ENCODE measurements around the gene AP1M1.

AP1M1 gene

DNA sequence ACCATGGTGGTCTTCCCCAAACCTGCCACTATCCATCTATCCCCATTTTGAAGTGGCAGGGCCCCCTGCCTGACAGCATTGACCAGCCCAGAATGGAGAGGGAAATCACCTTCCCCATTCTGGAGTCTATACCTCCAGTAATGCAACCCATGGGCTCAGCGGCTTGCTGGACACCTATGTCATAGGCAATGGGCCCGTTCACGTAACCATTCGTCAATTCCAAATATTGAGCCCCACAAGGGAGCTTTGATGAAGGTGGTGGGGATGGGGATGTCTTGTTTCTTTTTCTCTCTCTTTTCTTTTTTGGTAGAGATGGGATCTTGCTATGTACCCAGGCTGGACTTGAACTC, 63.1 kb downstream of the AP1M1 start:
- TF ChIP-seq, protein P1, sequence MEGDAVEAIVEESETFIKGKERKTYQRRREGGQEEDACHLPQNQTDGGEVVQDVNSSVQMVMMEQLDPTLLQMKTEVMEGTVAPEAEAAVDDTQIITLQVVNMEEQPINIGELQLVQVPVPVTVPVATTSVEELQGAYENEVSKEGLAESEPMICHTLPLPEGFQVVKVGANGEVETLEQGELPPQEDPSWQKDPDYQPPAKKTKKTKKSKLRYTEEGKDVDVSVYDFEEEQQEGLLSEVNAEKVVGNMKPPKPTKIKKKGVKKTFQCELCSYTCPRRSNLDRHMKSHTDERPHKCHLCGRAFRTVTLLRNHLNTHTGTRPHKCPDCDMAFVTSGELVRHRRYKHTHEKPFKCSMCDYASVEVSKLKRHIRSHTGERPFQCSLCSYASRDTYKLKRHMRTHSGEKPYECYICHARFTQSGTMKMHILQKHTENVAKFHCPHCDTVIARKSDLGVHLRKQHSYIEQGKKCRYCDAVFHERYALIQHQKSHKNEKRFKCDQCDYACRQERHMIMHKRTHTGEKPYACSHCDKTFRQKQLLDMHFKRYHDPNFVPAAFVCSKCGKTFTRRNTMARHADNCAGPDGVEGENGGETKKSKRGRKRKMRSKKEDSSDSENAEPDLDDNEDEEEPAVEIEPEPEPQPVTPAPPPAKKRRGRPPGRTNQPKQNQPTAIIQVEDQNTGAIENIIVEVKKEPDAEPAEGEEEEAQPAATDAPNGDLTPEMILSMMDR (IDR thresholded peaks at IDR 0.05; ENCODE audit: insufficient read depth, low read depth, low read length, missing control alignments): no peak
- DNase-seq (ENCODE audit: low read depth): no peak
- no peak overlapping the region for H3K4me3 ChIP-seq (ENCODE audit: low read depth, low read length)

DNA sequence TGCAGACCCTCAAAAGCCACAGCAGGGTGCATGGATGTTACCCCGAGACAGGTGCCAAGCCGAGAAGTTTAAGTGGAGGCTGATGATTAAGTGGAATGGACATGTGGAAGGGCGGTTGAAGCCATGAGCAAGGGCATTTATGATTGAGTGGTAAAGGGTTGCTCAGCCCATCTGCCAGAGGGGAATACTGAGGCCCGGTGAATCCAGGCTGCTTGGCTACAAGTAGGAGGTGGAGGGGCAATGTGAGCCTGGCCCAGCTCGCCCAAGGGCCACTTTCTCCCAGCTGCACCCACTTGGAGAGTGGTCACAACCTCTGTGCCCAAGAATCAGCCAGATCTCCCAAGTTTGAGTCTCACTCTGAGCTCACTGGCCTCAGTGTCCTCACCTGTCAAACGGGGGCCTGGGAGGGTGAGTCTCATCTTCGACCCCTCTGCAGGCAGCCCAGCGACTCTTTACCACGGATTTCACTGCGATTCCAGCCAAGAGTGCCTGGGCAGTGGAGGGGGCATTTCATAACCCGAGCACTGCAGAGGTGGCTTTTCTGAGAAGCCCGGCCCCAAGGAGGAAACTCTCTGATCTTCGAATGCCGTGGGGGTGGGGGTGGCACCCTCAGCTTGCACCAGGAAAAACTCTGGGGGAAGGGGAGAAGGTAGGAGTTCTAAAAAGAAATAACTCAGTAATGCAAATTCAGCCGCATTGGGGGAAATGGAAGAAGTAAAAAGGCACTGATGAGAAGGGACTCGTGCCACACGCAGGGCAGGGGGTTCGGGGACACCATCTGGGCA, 64.1 kb downstream of the AP1M1 start:
- TF ChIP-seq, protein P1 (IDR thresholded peaks at IDR 0.05; ENCODE audit: insufficient read depth, low read depth, low read length, missing control alignments): no peak
- DNase-seq (ENCODE audit: low read depth): no peak
- H3K4me3 ChIP-seq (ENCODE audit: low read depth, low read length): no peak overlapping the region

DNA sequence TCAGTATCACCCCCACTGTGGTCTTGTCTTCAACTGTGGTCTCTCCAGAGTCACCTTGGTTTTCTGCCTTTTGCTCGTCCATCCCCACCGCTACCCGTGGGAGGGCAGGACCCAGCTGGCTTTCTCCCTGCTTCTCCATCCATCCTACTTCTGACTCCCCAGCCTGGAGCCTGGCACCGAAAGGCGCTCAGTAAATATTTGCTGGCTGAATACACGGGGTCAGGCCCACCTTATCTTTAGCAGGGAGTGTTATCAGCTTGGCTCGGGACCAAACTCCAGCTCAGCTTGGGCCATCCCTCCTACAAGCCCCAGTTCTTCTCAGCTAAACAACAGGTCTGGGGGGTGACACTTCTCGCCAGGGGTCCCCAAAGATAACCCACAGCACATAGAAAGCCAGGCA, 64.9 kb downstream of the AP1M1 start:
- no peak overlapping the region for H3K4me3 ChIP-seq (ENCODE audit: low read depth, low read length)
- TF ChIP-seq, protein P1 (IDR thresholded peaks at IDR 0.05; ENCODE audit: insufficient read depth, low read depth, low read length, missing control alignments): no peak
- no peak for DNase-seq (ENCODE audit: low read depth)

DNA sequence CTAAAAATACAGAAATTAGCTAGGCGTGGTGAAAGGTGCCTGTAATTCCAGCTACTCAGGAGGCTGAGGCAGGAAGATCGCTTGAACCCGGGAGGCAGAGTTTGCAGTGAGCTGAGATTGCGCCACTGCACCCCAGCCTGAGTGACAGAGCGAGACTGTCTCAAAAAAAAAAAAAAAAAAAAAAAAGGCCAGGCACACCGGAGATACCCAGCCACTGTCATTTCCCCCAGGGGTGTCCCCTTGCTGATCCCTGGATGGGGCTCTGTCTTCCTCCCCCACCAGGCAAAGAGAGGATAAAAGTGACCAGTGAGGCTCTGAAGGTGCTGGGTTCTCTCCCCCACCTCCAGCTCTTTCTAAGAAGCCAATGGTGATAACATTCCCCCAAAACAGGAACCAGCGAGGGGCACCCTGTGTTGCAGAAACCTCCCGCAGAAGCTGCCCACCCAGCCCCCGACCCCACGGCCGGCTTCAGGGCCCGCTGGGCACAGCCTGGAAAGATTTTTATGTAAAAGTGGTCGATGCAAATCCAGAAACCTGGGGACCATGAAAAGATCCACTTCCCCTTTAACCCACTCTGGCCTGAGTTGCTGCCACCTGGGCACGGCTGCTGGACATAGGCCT, 65.5 kb downstream of the AP1M1 start:
- TF ChIP-seq, protein P1 (IDR thresholded peaks at IDR 0.05; ENCODE audit: insufficient read depth, low read depth, low read length, missing control alignments): no peak
- no peak for DNase-seq (ENCODE audit: low read depth)
- H3K4me3 ChIP-seq (ENCODE audit: low read depth, low read length): no peak overlapping the region

DNA sequence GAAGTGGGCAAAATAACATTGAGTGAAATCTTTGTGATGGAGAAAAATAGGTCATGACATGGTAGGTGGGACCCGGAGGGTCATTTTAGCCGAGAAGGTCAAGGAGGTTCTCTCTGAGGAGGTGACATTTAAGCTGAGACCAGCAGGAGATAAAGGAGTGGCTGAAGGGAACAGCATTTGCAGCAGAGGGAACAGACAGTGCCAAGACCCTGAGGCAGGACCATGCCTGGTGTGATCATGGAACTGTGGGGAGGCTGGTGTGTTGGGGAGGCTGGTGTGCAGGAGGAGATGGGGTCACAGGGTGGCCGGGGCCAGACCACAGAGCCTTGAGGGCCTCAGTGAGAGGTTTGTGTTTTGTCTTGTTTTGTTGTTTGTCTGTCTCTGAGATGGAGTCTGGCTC, 67.5 kb downstream of the AP1M1 start:
- H3K4me3 ChIP-seq (ENCODE audit: low read depth, low read length): no peak overlapping the region
- TF ChIP-seq, protein P1 (IDR thresholded peaks at IDR 0.05; ENCODE audit: insufficient read depth, low read depth, low read length, missing control alignments): no peak
- DNase-seq (ENCODE audit: low read depth): no peak

DNA sequence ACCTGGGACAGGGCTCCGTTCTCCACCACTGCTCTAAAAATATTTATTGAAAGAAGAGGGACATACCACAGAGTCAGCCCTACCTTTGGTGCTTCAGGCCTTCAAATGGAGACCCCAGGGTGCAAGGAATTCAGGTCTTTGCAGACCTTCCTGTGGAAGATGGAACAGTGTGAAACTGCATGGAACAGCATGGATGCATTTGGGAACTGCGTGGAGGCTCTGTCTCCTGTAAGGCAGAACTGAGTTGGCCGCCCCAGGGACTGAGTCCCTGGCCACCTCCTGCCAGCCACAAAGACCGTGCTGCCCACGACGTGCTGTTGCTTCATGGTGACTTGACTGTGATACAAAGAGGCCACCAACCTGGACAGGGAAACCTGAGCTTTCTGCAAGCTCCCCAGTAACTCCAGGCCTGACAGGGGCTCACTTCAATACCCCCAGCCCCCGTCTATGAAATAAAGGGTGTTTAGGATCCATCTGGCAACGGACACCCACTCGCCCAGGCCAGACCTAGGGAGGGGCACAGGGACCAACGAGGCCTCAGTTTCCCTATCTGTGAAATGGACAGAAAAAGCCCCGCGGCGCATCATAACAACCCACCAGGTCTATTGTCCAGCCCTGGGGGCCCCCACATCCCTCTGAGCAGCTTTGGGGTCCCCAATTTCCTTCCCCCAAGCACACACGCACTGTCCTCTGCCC, 68.3 kb downstream of the AP1M1 start:
- H3K4me3 ChIP-seq (ENCODE audit: low read depth, low read length): no peak overlapping the region
- TF ChIP-seq, protein P1 (IDR thresholded peaks at IDR 0.05; ENCODE audit: insufficient read depth, low read depth, low read length, missing control alignments): no peak
- no peak for DNase-seq (ENCODE audit: low read depth)

Measured in GM12865 (cell line).